K562 (cell line): ENCODE measurements around the gene SLC33A1. TPM values are rescaled to one million over a fixed set of nuclear protein-coding genes. Genes with fewer than 3 reads are reported as not detected.

Source experiments
- CEBPG ChIP-seq, 3 experiments: fragments of 200-800 bp in 1 of 3; sonication (Bioruptor generic) in 1 of 3; sonication (generic) in 1 of 3; formaldehyde crosslinking in 1 of 3; IDR thresholded peaks in 2 of 3; conservative IDR thresholded peaks in 1 of 3; 2 replicates each; pipeline versions ENCODE4 v1.6.1 to v1.8.0; 2016 to 2022; ENCODE audit warnings: missing compliant biosample characterization in 2 of 3, missing genetic modification characterization in 2 of 3, mild to moderate bottlenecking in 1 of 3, missing genetic modification reagents in 1 of 3
- CREB3L1 ChIP-seq: fragments of 450-650 bp; IDR thresholded peaks from 2 replicates; pipeline ENCODE4 v1.6.1; 2014; ENCODE audit warnings: low read depth, mild to moderate bottlenecking, moderate library complexity, borderline replicate concordance
- CTBP1 ChIP-seq: fragments of 450-650 bp; IDR thresholded peaks from 2 replicates; pipeline ENCODE4 v1.6.1; 2016; ENCODE audit warnings: borderline replicate concordance
- E2F1 ChIP-seq: sonication (generic); formaldehyde crosslinking; IDR thresholded peaks from 2 replicates; pipeline ENCODE4 v1.8.1; 2023; ENCODE audit warnings: mild to moderate bottlenecking, missing genetic modification reagents, moderate library complexity
- FOSL1 ChIP-seq: fragments of 200-800 bp; sonication (Bioruptor generic); conservative IDR thresholded peaks from 2 replicates; pipeline ENCODE4 v1.6.1; 2016; ENCODE audit warnings: missing genetic modification characterization, missing compliant biosample characterization
- FOXK2 ChIP-seq, 2 experiments: fragments of 450-650 bp; IDR thresholded peaks in 1 of 2; conservative IDR thresholded peaks in 1 of 2; 2 replicates each; pipeline ENCODE4 v1.6.1; 2016; ENCODE audit warnings: low read depth in 2 of 2, mild to moderate bottlenecking in 1 of 2
- HNRNPL ChIP-seq: fragments of 200-400 bp; formaldehyde crosslinking; IDR thresholded peaks from 2 replicates; pipeline ENCODE4 v1.6.1; 2017; ENCODE audit warnings: low read depth, mild to moderate bottlenecking, low read length
- KLF1 ChIP-seq: fragments of 450-650 bp; IDR thresholded peaks from 2 replicates; pipeline ENCODE4 v1.6.1; 2016; ENCODE audit warnings: missing genetic modification characterization, missing compliant biosample characterization
- MAX ChIP-seq: sonication (generic); formaldehyde crosslinking; IDR thresholded peaks from 2 replicates; pipeline ENCODE4 v1.9.0; 2022; ENCODE audit warnings: mild to moderate bottlenecking, missing genetic modification reagents
- MAZ ChIP-seq, 2 experiments: fragments of 450-650 bp in 1 of 2; sonication (generic) in 1 of 2; formaldehyde crosslinking; IDR thresholded peaks in 1 of 2; conservative IDR thresholded peaks in 1 of 2; 2 replicates each; pipeline versions ENCODE4 v1.4.0 to v1.5.0; 2020; ENCODE audit warnings: mild to moderate bottlenecking in 1 of 2, missing genetic modification reagents in 1 of 2
- MXD1 ChIP-seq: fragments of 250-450 bp; sonication (Bioruptor Pico); IDR thresholded peaks from 2 replicates; pipeline ENCODE4 v1.8.0; 2021; ENCODE audit warnings: borderline replicate concordance, mild to moderate bottlenecking, moderate library complexity; ENCODE audit not compliant: poor library complexity, severe bottlenecking
- OTX1 ChIP-seq: fragments of 450-650 bp; formaldehyde crosslinking; IDR thresholded peaks from 2 replicates; pipeline ENCODE4 v1.4.0; 2022; ENCODE audit warnings: mild to moderate bottlenecking
- PTBP1 ChIP-seq: fragments of 200-400 bp; formaldehyde crosslinking; IDR thresholded peaks from 2 replicates; pipeline ENCODE4 v1.6.1; 2017; ENCODE audit warnings: low read depth, low read length
- SMARCA4 ChIP-seq: fragments of 450-650 bp; IDR thresholded peaks from 2 replicates; pipeline ENCODE4 v1.6.1; 2016
- THAP12 ChIP-seq: fragments of 250-450 bp; sonication (Bioruptor Pico); IDR thresholded peaks from 2 replicates; pipeline ENCODE4 v1.9.0; 2021; ENCODE audit warnings: mild to moderate bottlenecking, inconsistent platforms
- ZNF263 ChIP-seq: sonication (generic); formaldehyde crosslinking; IDR thresholded peaks from 2 replicates; pipeline ENCODE4 v1.8.0; 2022; ENCODE audit warnings: mild to moderate bottlenecking, missing genetic modification reagents, borderline replicate concordance
- ZNF280B ChIP-seq: fragments of 250-450 bp; sonication (Bioruptor Pico); IDR thresholded peaks from 2 replicates; pipeline ENCODE4 v1.5.1; 2021; ENCODE audit warnings: mild to moderate bottlenecking
- ZZZ3 ChIP-seq: fragments of 450-650 bp; IDR thresholded peaks from 2 replicates; pipeline ENCODE4 v1.6.1; 2016; ENCODE audit warnings: antibody characterized with exemption, mild to moderate bottlenecking, moderate library complexity
- polyA plus RNA-seq, 8 experiments: library from polyadenylated mRNA; depleted of rRNA in 4 of 8; stranded (reverse) in 5 of 8; unstranded in 3 of 8; fragments of >200 nt; fragmentation: Nextera tagmentation in 2 of 8; fragmentation: Illumina TruSeq in 1 of 8; extraction: Ambion mirVana in 2 of 8; extraction: Trizol in 1 of 8; gene quantifications; 2 replicates each; pipeline versions ENCODE4 v1.2.1 to v1.2.3, GENCODE V29; 2011 to 2014; ENCODE audit warnings: inconsistent platforms in 1 of 8, missing spikeins in 1 of 8
- total RNA-seq, 7 experiments: library from RNA; depleted of rRNA in 6 of 7; stranded (reverse); fragments of >200 nt in 6 of 7; fragmentation: Illumina TruSeq in 2 of 7; extraction: Trizol in 2 of 7; gene quantifications; 2 replicates each; pipeline versions ENCODE4 v1.2.1 to v1.2.3, GENCODE V29; 2011 to 2021; ENCODE audit warnings: low replicate concordance in 1 of 7

Gene SLC33A1
- total and polyA plus RNA-seq, 9 of the 15 experiments (the other 6 are each of a cell fraction or from before 2014, with no cell fraction given), result 6.2 to 26.8 (median 19.6) TPM

- TF ChIP-seq SMARCA4, result 0 out of 2 replicates have a peak, but pooled peaks have one; percentile 45
- TF ChIP-seq CTBP1, result peak; percentile 64
- TF ChIP-seq MAX, result peak; percentile 71
- TF ChIP-seq FOSL1 (tag), result 0 out of 2 replicates have a peak, but pooled peaks have one; percentile 5
- peak; percentile 79; the same call in 1 of the 2 replicates for TF ChIP-seq THAP12
- peak; percentile 85 for TF ChIP-seq E2F1 (CRISPR knock-in tag)
- TF ChIP-seq CEBPG (CRISPR knock-in tag; IDR thresholded peaks at IDR 0.05), result 0 out of 2 replicates have a peak, but pooled peaks have one; percentile 22
- no peak for TF ChIP-seq CEBPG (tag; conservative IDR thresholded peaks at IDR 0.05 in 1 of 2, IDR thresholded peaks at IDR 0.05 in 1 of 2)
- TF ChIP-seq CREB3L1, result peak; percentile 66; the same call in 1 of the 2 replicates
- 0 out of 2 replicates have a peak, but pooled peaks have one; percentile 1 for TF ChIP-seq KLF1 (tag)
- peak; percentile 20 for TF ChIP-seq MXD1
- no peak for TF ChIP-seq ZZZ3
- TF ChIP-seq ZNF280B (CRISPR knock-in tag), result no peak
- TF ChIP-seq ZNF263 (CRISPR knock-in tag), result peak; percentile 66; the same call in 1 of the 2 replicates
- peak; percentile 51; the same call in 1 of the 2 replicates for TF ChIP-seq HNRNPL
- TF ChIP-seq FOXK2 (conservative IDR thresholded peaks at IDR 0.05 in 1 of 2, IDR thresholded peaks at IDR 0.05 in 1 of 2; ENCODE audit: low read depth in 2 of 2), result no peak
- no peak for TF ChIP-seq PTBP1
- TF ChIP-seq MAZ (CRISPR knock-in tag; conservative IDR thresholded peaks at IDR 0.05 in 1 of 2, IDR thresholded peaks at IDR 0.05 in 1 of 2), result peak; percentile 50 to 83
- TF ChIP-seq OTX1 (CRISPR knock-in tag), result 0 out of 2 replicates have a peak, but pooled peaks have one; percentile 6
These were observed 16.1 kb upstream of the SLC33A1 start, which contains the start of gene GMPS (continued) for GRCh38 chr3:155870133-155870944.
